HepG2 (cell line): ENCODE data around the gene ZBTB25.

ENCODE experiments used
- ATF3 ChIP-seq: sonication (generic); formaldehyde crosslinking; IDR thresholded peaks from 2 replicates; pipeline ENCODE4 v1.4.0; 2020; ENCODE audit warnings: missing genetic modification reagents
- CREB1 ChIP-seq, 2 experiments: fragments of 450-650 bp in 1 of 2; IDR thresholded peaks; 2 replicates each; pipeline ENCODE4 v1.6.1; 2016 to 2017; ENCODE audit warnings: control low read depth in 1 of 2, mild to moderate bottlenecking in 1 of 2, missing compliant biosample characterization in 1 of 2, missing genetic modification characterization in 1 of 2
- CTCF ChIP-seq: sonication (generic); formaldehyde crosslinking; IDR thresholded peaks from 2 replicates; pipeline ENCODE4 v1.5.0; 2020; ENCODE audit warnings: mild to moderate bottlenecking, missing genetic modification reagents, moderate library complexity
- HDAC6 ChIP-seq: fragments of 200-600 bp; sonication (generic); IDR thresholded peaks from 2 replicates; pipeline ENCODE4 v1.7.0; 2017; ENCODE audit warnings: mild to moderate bottlenecking, antibody characterized with exemption, low read length, low read depth
- HNRNPUL1 ChIP-seq: fragments of 200-400 bp; formaldehyde crosslinking; IDR thresholded peaks from 2 replicates; pipeline ENCODE4 v1.6.1; 2017; ENCODE audit warnings: low read depth, mild to moderate bottlenecking, low read length, moderate library complexity
- IKZF5 ChIP-seq: IDR thresholded peaks from 2 replicates; pipeline ENCODE4 v1.6.1; 2018; ENCODE audit warnings: missing genetic modification reagents, mild to moderate bottlenecking, missing compliant biosample characterization
- POLR2A ChIP-seq, 2 experiments: IDR thresholded peaks; 2 replicates each; pipeline ENCODE4 v1.6.1; 2011; ENCODE audit warnings: low read depth in 2 of 2, low read length in 2 of 2, mild to moderate bottlenecking in 1 of 2, moderate library complexity in 1 of 2; ENCODE audit not compliant: insufficient read depth in 1 of 2
- POLR2AphosphoS5 ChIP-seq: IDR thresholded peaks from 2 replicates; pipeline ENCODE4 v1.6.1; 2012; ENCODE audit warnings: low read depth, low read length
- TF ChIP-seq, protein P1 (sequence below): IDR thresholded peaks from 2 replicates; pipeline ENCODE4 v1.6.1; 2016; ENCODE audit warnings: low read depth, control low read depth

DNA sequence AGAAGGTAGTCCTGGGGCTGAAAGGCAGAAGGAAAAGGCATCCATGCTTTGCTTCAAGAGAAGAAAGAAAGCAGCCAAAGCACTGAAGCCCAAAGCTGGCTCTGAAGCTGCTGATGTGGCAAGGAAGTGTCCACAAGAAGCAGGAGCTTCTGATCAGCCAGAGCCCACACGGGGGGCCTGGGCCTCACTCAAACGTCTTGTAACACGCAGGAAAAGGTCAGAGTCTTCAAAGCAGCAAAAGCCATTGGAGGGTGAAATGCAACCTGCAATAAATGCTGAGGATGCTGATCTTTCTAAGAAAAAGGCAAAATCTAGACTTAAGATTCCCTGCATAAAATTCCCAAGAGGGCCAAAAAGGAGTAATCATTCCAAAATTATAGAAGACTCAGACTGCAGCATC, 35.2 kb downstream of the ZBTB25 start:
- TF ChIP-seq HNRNPUL1 (no peak), CTCF (CRISPR knock-in tag) (no peak), IKZF5 (no peak), HDAC6 (no peak), ATF3 (CRISPR knock-in tag) (no peak), CREB1 (IDR thresholded peaks at IDR 0.05) (no peak), CREB1 (CRISPR knock-in tag; IDR thresholded peaks at IDR 0.05) (no peak), POLR2A (IDR thresholded peaks at IDR 0.05; ENCODE audit: insufficient read depth in 1 of 2, low read depth in 2 of 2, low read length in 2 of 2) (no peak), POLR2AphosphoS5 (no peak)
- TF ChIP-seq, protein P1, sequence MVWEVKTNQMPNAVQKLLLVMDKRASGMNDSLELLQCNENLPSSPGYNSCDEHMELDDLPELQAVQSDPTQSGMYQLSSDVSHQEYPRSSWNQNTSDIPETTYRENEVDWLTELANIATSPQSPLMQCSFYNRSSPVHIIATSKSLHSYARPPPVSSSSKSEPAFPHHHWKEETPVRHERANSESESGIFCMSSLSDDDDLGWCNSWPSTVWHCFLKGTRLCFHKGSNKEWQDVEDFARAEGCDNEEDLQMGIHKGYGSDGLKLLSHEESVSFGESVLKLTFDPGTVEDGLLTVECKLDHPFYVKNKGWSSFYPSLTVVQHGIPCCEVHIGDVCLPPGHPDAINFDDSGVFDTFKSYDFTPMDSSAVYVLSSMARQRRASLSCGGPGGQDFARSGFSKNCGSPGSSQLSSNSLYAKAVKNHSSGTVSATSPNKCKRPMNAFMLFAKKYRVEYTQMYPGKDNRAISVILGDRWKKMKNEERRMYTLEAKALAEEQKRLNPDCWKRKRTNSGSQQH (CRISPR knock-in tag): no peak
